AG09319 (cell line): ENCODE data around the gene FNDC3B.

Source experiments
- DNase-seq: peaks from one replicate; pipeline ENCODE4 v3.0.0-alpha.2; 2010; ENCODE audit warnings: low read depth; ENCODE audit errors: extremely low read depth
- TF ChIP-seq, protein P1 (sequence below): IDR thresholded peaks from 2 replicates; pipeline ENCODE4 v1.5.1; 2011; ENCODE audit warnings: low read depth, mild to moderate bottlenecking, inconsistent platforms, low read length, moderate library complexity

The FNDC3B gene

GRCh38 chr3:172339892-172340291, 300.5 kb downstream of the FNDC3B start:
- TF ChIP-seq, protein P1, sequence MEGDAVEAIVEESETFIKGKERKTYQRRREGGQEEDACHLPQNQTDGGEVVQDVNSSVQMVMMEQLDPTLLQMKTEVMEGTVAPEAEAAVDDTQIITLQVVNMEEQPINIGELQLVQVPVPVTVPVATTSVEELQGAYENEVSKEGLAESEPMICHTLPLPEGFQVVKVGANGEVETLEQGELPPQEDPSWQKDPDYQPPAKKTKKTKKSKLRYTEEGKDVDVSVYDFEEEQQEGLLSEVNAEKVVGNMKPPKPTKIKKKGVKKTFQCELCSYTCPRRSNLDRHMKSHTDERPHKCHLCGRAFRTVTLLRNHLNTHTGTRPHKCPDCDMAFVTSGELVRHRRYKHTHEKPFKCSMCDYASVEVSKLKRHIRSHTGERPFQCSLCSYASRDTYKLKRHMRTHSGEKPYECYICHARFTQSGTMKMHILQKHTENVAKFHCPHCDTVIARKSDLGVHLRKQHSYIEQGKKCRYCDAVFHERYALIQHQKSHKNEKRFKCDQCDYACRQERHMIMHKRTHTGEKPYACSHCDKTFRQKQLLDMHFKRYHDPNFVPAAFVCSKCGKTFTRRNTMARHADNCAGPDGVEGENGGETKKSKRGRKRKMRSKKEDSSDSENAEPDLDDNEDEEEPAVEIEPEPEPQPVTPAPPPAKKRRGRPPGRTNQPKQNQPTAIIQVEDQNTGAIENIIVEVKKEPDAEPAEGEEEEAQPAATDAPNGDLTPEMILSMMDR, result no peak
- no peak for DNase-seq

DNA sequence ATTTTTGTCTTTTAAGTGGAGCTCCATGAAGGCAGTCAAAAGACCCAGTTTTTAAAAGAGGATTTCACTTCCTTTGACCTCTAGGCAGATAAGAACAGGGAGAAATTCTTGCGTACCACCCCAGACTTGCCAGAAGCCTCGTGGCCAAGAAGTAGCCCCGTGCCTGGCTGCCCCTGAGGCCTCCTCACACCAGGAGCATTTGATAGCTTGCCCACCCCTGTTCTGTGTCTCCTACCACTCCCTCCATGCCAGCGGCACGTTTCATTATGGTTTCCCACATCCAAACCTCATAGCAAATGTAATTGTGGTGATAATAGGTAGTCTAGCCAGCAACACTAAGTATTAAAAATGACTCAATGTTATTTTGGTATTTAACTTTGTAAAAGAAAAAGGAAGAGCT, 301.2 kb downstream of the FNDC3B start:
- TF ChIP-seq, protein P1, result no peak

GRCh38 chr3:172341482-172342059, 302.2 kb downstream of the FNDC3B start:
- no peak for DNase-seq

More for the DNA sequence above, 301.2 kb downstream of the FNDC3B start:
- no peak for DNase-seq

DNA sequence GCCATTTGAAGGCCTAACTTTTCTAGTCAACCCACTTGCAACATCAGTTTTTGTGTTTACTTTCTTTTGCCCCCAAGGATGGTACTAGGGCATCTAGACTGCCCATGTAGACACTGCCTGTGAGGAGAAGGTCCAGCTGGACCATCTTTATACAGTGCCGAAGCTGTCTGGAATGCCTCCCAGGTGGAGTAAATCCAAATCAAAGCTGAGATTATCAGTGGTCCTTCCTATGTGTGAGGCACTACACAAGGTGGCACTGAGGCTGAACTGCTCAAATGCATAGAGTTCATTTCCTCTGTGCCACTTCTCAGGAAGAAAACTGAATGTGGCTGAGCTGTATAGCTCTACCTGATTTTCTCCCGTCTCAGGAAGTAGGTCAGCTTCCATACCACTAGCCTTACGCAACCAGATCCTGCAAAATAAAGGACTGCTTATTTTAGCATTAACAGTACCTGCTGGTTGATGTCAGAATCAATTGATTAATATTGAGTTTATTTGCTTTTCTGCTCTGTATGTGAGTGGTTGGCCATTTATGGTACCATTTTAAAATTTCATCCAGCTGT, 302.8 kb downstream of the FNDC3B start:
- TF ChIP-seq, protein P1, result no peak
- no peak for DNase-seq

More at GRCh38 chr3:172341482-172342059, 302.2 kb downstream of the FNDC3B start:
- TF ChIP-seq, protein P1, result peak; percentile 48

DNA sequence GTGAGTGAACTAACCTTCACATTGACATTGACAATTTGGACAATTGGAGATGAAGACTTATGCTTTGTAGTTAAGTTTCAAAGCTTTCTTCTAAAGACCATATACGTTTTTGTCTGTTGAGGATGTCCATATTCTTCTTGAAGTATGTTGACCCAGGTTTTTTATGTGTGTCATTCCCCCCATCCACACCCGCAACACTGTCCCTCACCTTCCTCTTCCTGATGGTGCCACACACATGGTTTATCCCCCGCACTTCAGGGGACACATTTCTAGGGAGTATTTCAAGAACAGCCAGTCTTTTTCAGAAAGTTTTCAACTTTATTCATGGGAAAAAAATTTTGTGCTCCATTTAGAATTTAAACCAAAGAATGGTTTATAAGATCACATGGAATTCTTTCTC, 303.7 kb downstream of the FNDC3B start:
- no peak for DNase-seq
- TF ChIP-seq, protein P1, result no peak

- TF ChIP-seq, protein P1, result no peak
- DNase-seq, result no peak
Measured at GRCh38 chr3:172343979-172344378, 304.6 kb downstream of the FNDC3B start.

- no peak for DNase-seq
- TF ChIP-seq, protein P1, result no peak
Measured at GRCh38 chr3:172346161-172346560, 306.8 kb downstream of the FNDC3B start.
